SK-N-SH (cell line): Measurements from ENCODE around the gene ANKRD31. TPM values are rescaled to one million over a fixed set of nuclear protein-coding genes. Genes with fewer than 3 reads are reported as not detected.

Experiments used
- CTCF ChIA-PET: fragments of 300-600, 350-600 bp; formaldehyde crosslinking; extraction: SDS; loops from one replicate; lab custom pipeline; 2021; lab: Yijun Ruan, JAX
- POLR2A ChIA-PET: fragments of 350-600 bp; sonication (Branson Sonifier 250); formaldehyde crosslinking; extraction: SDS; loops from one replicate; lab custom pipeline; 2020; ENCODE audit warnings: antibody characterized with exemption, inconsistent platforms; lab: Yijun Ruan, JAX
- DNase-seq: peaks from one replicate; pipeline ENCODE4 v3.0.0; 2012
- H2AFZ ChIP-seq: fragments of 200-600 bp; sonication (generic); 2 replicates; pipeline ENCODE4 v1.8.1; 2016; ENCODE audit warnings: antibody characterized with exemption, mild to moderate bottlenecking, low read depth
- H3F3A ChIP-seq: fragments of 200-600 bp; sonication (generic); replicated peaks from 2 replicates; pipeline ENCODE3; 2016; ENCODE audit warnings: antibody characterized with exemption, mild to moderate bottlenecking; ENCODE audit not compliant: insufficient read depth
- H3K27ac ChIP-seq, 2 experiments: fragments of 200-500 bp in 1 of 2; fragments of 200-600 bp in 1 of 2; sonication (Bioruptor generic) in 1 of 2; sonication (generic), shearing (Covaris generic) in 1 of 2; 2 replicates each; pipeline versions ENCODE4 v1.5.1 to v1.6.1; 2014 to 2016; ENCODE audit warnings: low read depth in 2 of 2, inconsistent platforms in 1 of 2, low read length in 1 of 2, mild to moderate bottlenecking in 1 of 2, mixed read lengths in 1 of 2
- H3K27me3 ChIP-seq: fragments of 200-600 bp; sonication (generic), shearing (Covaris generic); 2 replicates; pipeline ENCODE4 v1.6.1; 2016; ENCODE audit warnings: mixed run types; ENCODE audit not compliant: insufficient read depth
- H3K36me3 ChIP-seq, 2 experiments: fragments of 200-500 bp in 1 of 2; fragments of 200-600 bp in 1 of 2; sonication (Bioruptor generic) in 1 of 2; sonication (generic) in 1 of 2; replicated peaks in 1 of 2; 2 replicates each; pipeline versions ENCODE3 to v1.5.1; 2014 to 2016; ENCODE audit warnings: low read length in 1 of 2, mild to moderate bottlenecking in 1 of 2; ENCODE audit not compliant: insufficient read depth in 2 of 2, control insufficient read depth in 1 of 2
- H3K4me1 ChIP-seq, 2 experiments: fragments of 200-500 bp in 1 of 2; fragments of 200-600 bp in 1 of 2; sonication (Bioruptor generic) in 1 of 2; sonication (generic), shearing (Covaris generic) in 1 of 2; 2 replicates each; pipeline versions ENCODE4 v1.5.1 to v1.6.1; 2014 to 2016; ENCODE audit warnings: low read depth in 1 of 2, low read length in 1 of 2, mixed run types in 1 of 2; ENCODE audit not compliant: insufficient read depth in 2 of 2, control insufficient read depth in 1 of 2
- H3K4me2 ChIP-seq: fragments of 200-600 bp; sonication (generic), shearing (Covaris generic); 2 replicates; pipeline ENCODE4 v1.6.1; 2017; ENCODE audit warnings: mixed run types
- H3K4me3 ChIP-seq, 2 experiments: fragments of 200-500 bp in 1 of 2; fragments of 200-600 bp in 1 of 2; sonication (Bioruptor generic) in 1 of 2; sonication (generic), shearing (Covaris generic) in 1 of 2; 2 replicates each; pipeline versions ENCODE4 v1.5.1 to v1.8.1; 2014 to 2016; ENCODE audit warnings: low read depth in 2 of 2, inconsistent platforms in 1 of 2, low read length in 1 of 2, mild to moderate bottlenecking in 1 of 2, mixed read lengths in 1 of 2, moderate library complexity in 1 of 2
- H3K79me2 ChIP-seq: fragments of 200-600 bp; sonication (generic); 2 replicates; pipeline ENCODE4 v1.8.1; 2017; ENCODE audit warnings: mild to moderate bottlenecking; ENCODE audit not compliant: insufficient read depth
- H3K9ac ChIP-seq: fragments of 200-600 bp; sonication (generic); 2 replicates; pipeline ENCODE4 v1.6.1; 2017; ENCODE audit warnings: mixed run types
- H3K9me2 ChIP-seq: fragments of 200-600 bp; sonication (generic); 2 replicates; pipeline ENCODE4 v1.6.1; 2017; ENCODE audit warnings: mixed run types
- H3K9me3 ChIP-seq: fragments of 200-600 bp; sonication (generic); 2 replicates; pipeline ENCODE4 v1.6.1; 2017; ENCODE audit warnings: mixed run types, mild to moderate bottlenecking, moderate library complexity
- H4K20me1 ChIP-seq: fragments of 200-600 bp; sonication (generic); 2 replicates; pipeline ENCODE4 v1.6.1; 2017; ENCODE audit warnings: mild to moderate bottlenecking, mixed run types; ENCODE audit not compliant: insufficient read depth
- CTCF ChIP-seq: fragments of 200-600 bp; sonication (generic); IDR thresholded peaks from 2 replicates; pipeline ENCODE4 v1.6.1; 2017; ENCODE audit warnings: antibody characterized with exemption, mild to moderate bottlenecking, moderate library complexity
- EP300 ChIP-seq, 2 experiments: IDR thresholded peaks; 2 replicates each; pipeline versions ENCODE4 v1.4.0 to v1.6.1; 2012; ENCODE audit warnings: borderline replicate concordance in 1 of 2, low read depth in 1 of 2, low read length in 1 of 2
- RCOR1 ChIP-seq: fragments of 150-350 bp; IDR thresholded peaks from 2 replicates; pipeline ENCODE4 v1.6.1; 2017; ENCODE audit warnings: antibody characterized with exemption, low read length
- REST ChIP-seq: IDR thresholded peaks from 2 replicates; pipeline ENCODE4 v1.6.1; 2012; ENCODE audit warnings: mild to moderate bottlenecking, low read depth, low read length, moderate library complexity
- RFX5 ChIP-seq: IDR thresholded peaks from 2 replicates; pipeline ENCODE4 v1.6.1; 2012; ENCODE audit warnings: mild to moderate bottlenecking, improper control_type of control experiment, low read length
- YY1 ChIP-seq: IDR thresholded peaks from 2 replicates; pipeline ENCODE4 v1.4.0; 2012; ENCODE audit warnings: low read depth, mild to moderate bottlenecking
- WGBS: methylation state at CpG from one replicate; pipeline ENCODE4 v1.1.6; 2017; ENCODE audit warnings: low lambda C conversion rate; 5-methylcytosine and 5-hydroxymethylcytosine counted together
- polyA plus RNA-seq, 3 experiments: library from polyadenylated mRNA; depleted of rRNA; stranded (reverse); fragments of >200 nt; gene quantifications; 2 replicates each; pipeline ENCODE4 v1.2.3, GENCODE V29; 2012
- TF ChIP-seq, protein P1 (sequence below): IDR thresholded peaks from 2 replicates; pipeline ENCODE4 v1.4.0; 2012; ENCODE audit warnings: low read depth, borderline replicate concordance

Gene ANKRD31
- polyA plus RNA-seq, 1 of the 3 experiments (the other 2 are of a cell fraction), result 0.05 TPM

DNA sequence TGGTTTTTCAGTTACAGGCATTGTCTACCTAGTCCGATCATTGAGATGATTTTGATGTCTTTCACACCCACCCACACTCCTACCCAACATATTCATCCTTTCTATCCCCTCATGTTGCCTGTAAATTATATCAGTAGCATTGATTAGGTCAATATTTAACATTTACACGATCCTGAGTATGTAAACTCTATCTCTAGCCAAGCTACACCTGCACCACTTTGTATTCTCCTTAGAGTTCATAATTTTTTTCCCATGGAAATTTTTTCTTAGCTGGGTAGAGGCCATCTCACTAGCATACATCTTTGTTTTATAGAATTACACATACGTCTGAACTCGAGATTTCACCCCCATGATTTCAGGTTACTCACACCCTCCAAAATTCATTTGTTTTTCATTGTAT is 214.9 kb downstream of the ANKRD31 start:
- Histone ChIP-seq H3K4me3 (no peak overlapping the region), H3K36me3 (no peaks in the 10 kb centered on the region), H3K79me2 (no peaks in the 10 kb centered on the region), H4K20me1 (no peaks in the 10 kb centered on the region), H3K27me3 (no peaks in the 10 kb centered on the region), H3K4me2 (no peak overlapping the region), H3K9ac (no peak overlapping the region), H3K9me2 (no peaks in the 10 kb centered on the region), H2AFZ (no peak overlapping the region), H3K27ac (no peak overlapping the region), H3F3A (no peaks in the 10 kb centered on the region), H3K4me1 (no peaks in the 10 kb centered on the region), H3K9me3 (no peaks in the 10 kb centered on the region)
- POLR2A ChIA-PET, result no interaction called here
- DNase-seq, result no peak
- 26% methylated on average over 4 of the region's 4 CpGs for WGBS
- TF ChIP-seq RCOR1 (no peak), EP300 (IDR thresholded peaks at IDR 0.05; ENCODE audit: borderline replicate concordance in 1 of 2, low read depth in 1 of 2, low read length in 1 of 2) (no peak), RFX5 (no peak), CTCF (no peak), YY1 (no peak)
- CTCF ChIA-PET, result no interaction called here

DNA sequence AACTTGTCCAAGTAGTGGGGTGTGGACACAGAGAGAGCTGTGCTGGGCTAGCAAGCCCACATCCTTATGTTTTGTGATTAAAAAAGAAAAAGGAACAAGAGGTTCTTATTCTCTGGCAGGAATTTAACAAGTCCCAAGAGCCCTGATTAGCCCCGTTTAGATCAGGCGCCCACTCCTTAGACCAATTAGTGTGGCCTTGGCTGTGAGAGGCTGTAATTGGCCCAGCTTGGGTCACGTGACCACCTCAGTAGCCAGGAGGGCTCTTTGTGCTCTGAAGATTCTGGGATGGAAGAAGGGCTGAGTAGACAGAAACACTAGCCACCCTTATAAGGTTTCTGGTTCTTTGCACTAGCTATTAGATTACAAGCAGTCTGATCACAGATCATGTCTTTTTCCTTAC is 215.5 kb downstream of the ANKRD31 start:
- Histone ChIP-seq H3K36me3 (no peaks in the 10 kb centered on the region), H3K4me1 (no peaks in the 10 kb centered on the region), H3K4me3 (no peak overlapping the region), H4K20me1 (no peaks in the 10 kb centered on the region), H3K27me3 (no peaks in the 10 kb centered on the region), H3F3A (no peaks in the 10 kb centered on the region)
- CTCF ChIA-PET, result no interaction called here
- WGBS, result 54% methylated on average over 3 of the region's 3 CpGs
- POLR2A ChIA-PET, result no interaction called here
- TF ChIP-seq, protein P1, sequence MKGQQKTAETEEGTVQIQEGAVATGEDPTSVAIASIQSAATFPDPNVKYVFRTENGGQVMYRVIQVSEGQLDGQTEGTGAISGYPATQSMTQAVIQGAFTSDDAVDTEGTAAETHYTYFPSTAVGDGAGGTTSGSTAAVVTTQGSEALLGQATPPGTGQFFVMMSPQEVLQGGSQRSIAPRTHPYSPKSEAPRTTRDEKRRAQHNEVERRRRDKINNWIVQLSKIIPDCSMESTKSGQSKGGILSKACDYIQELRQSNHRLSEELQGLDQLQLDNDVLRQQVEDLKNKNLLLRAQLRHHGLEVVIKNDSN, result 0 out of 2 replicates have a peak, but pooled peaks have one; percentile 29
- no peak for TF ChIP-seq REST
- TF ChIP-seq, all 33 proteins: peak for 1
- no peaks in the 10 kb centered on the region for H3K9me3 ChIP-seq
- H2AFZ ChIP-seq, result no peak overlapping the region
- no peaks in the 10 kb centered on the region for H3K79me2 ChIP-seq
- no peaks in the 10 kb centered on the region for H3K9me2 ChIP-seq
- no peak overlapping the region for H3K27ac ChIP-seq
- no peak overlapping the region for H3K4me2 ChIP-seq
- DNase-seq, result no peak
- H3K9ac ChIP-seq, result no peak overlapping the region
